Pancreas (tissue), 10 donors: ENCODE results near the gene MRPL47. TPM values are rescaled to one million over a fixed set of nuclear protein-coding genes. Genes with fewer than 3 reads are reported as not detected.

Source experiments
- ATAC-seq, 4 donors: fragments of 200-7000 bp; cut with Tn5 transposase; one replicate each; pipeline versions ENCODE4 v1.8.0 to v1.9.1; 2020; ENCODE audit warnings: mild to moderate bottlenecking in 4 of 4, moderate library complexity in 4 of 4
- DNase-seq, 6 donors: peaks; one replicate each; pipeline ENCODE4 v3.0.0-alpha.2; 2020
- FAIRE-seq: peaks from 2 replicates; lab custom pipeline; 2012; peaks lifted over from hg19 to GRCh38; lab: Jason Lieb, UNC
- H3K27ac ChIP-seq, 4 donors: fragments of 200-600 bp; sonication (generic); 1 replicate in 3 of 4; 2 replicates in 1 of 4; pipeline versions ENCODE4 v1.5.0 to v1.8.0; 2020
- H3K27me3 ChIP-seq, 4 donors: fragments of 200-600 bp; one replicate each; pipeline ENCODE4 v1.8.0; 2021
- H3K36me3 ChIP-seq, 3 donors: fragments of 200-600 bp; sonication (generic) in 1 of 3; one replicate each; pipeline versions ENCODE4 v1.5.0 to v1.8.0; 2020 to 2021
- H3K4me1 ChIP-seq, 3 donors: fragments of 200-600 bp; one replicate each; pipeline ENCODE4 v1.8.0; 2021
- H3K4me3 ChIP-seq, 4 donors: fragments of 200-600 bp; sonication (generic) in 2 of 4; one replicate each; pipeline versions ENCODE4 v1.5.0 to v1.8.0; 2020 to 2021
- H3K9me3 ChIP-seq, 4 donors: fragments of 200-600 bp; one replicate each; pipeline ENCODE4 v1.8.0; 2021
- CTCF ChIP-seq, 4 donors: fragments of 200-600 bp; sonication (generic) in 3 of 4; IDR thresholded peaks; one replicate each; pipeline versions ENCODE4 v1.5.0 to v1.8.0; 2021; ENCODE audit warnings: antibody characterized with exemption in 4 of 4
- WGBS, 2 donors: extraction: QIAGEN DNeasy Blood & Tissue Kit; methylation state at CpG; one replicate each; pipeline ENCODE4 v1.1.7; 2013; 5-methylcytosine and 5-hydroxymethylcytosine counted together
- intact Hi-C, 3 donors: fragments of 100-400 bp; cut with DNase I; formaldehyde crosslinking; loops; one replicate each; pipeline versions ENCODE4 v1.11.1 to v1.14.2; 2022
- polyA plus RNA-seq, 2 donors: library from polyadenylated mRNA; stranded (reverse); fragments of 200-250 nt; gene quantifications; one replicate each; pipeline ENCODE4 v1.2.3, GENCODE V29; 2013
- total RNA-seq, 6 donors: library from RNA; stranded (reverse); fragmentation: NEBNext Ultra II Directional in 4 of 6; extraction: Animal tissue kit (Norgen Biotek cat#: 25700) in 4 of 6; gene quantifications; one replicate each; pipeline versions ENCODE4 v1.2.1 to v1.2.4, GENCODE V29; 2021 to 2023
- donor health status: healthy with polysubstance abuse.
- donor health status: DM: no; HTN: no; CAD: no; lungs with moderate emphysema.
- donor health status: DM: no; HTN: no; CAD: no.
- donor health status: control.
- donor health status: control.
- donor health status: Bipolar disorder and iron deficiency.
- donor health status: DM: yes; HTN: yes; CAD: no.
- donor health status: DM: no; HTN: no; CAD: no.
- donor health status: DM: no; HTN: no; CAD: no.
- donor health status: DM: yes; HTN: yes; CAD: no.

MRPL47 gene
- total and polyA plus RNA-seq, 8 donors, result 5.0 to 21.1 (median 10.5) TPM

- Histone ChIP-seq H3K27ac (no peak overlapping the region), H3K4me3 (no peak overlapping the region), H3K36me3 (no peaks in the 10 kb centered on the region), H3K9me3 (no peaks in the 10 kb centered on the region), H3K27me3 (no peaks in the 10 kb centered on the region), H3K4me1 (peaks cover 3 to 6% (median 4%) of the 10 kb centered on the region in 3 donors)
- intact Hi-C loops, result no loop called here
- no peak for DNase-seq
- FAIRE-seq, result no peak
- no peak for TF ChIP-seq CTCF (IDR thresholded peaks at IDR 0.05)
- ATAC-seq, result no peak
- 74 to 75% methylated on average over 6 of the region's 6 CpGs for WGBS, 2 donors
These were observed 4.7 kb upstream of the MRPL47 start for GRCh38 chr3:179608931-179609720.

GRCh38 chr3:179606534-179607085 is 2.2 kb upstream of the MRPL47 start:
- no peak for TF ChIP-seq CTCF (IDR thresholded peaks at IDR 0.05)
- no peak for DNase-seq
- intact Hi-C loops, result no loop called here
- FAIRE-seq, result no peak
- ATAC-seq, result no peak
- H3K4me3 ChIP-seq, result no peak overlapping the region
- no peaks in the 10 kb centered on the region for H3K27me3 ChIP-seq
- 86 to 91% methylated on average over 4 of the region's 4 CpGs for WGBS, 2 donors
- no peaks in the 10 kb centered on the region for H3K9me3 ChIP-seq
- H3K27ac ChIP-seq, result no peak overlapping the region
- peaks cover 0 to under 1% (median 0%) of the 10 kb centered on the region in 3 donors for H3K36me3 ChIP-seq
- peaks cover 3 to 16% (median 10%) of the 10 kb centered on the region in 3 donors for H3K4me1 ChIP-seq

GRCh38 chr3:179603831-179604230 is 607 bp downstream of the MRPL47 start:
- no peaks in the 10 kb centered on the region for H3K9me3 ChIP-seq
- H3K27me3 ChIP-seq, result no peaks in the 10 kb centered on the region
- H3K27ac ChIP-seq, result peak overlapping the region; percentile 76 to 82 (median 79)
- no peak for DNase-seq
- peaks cover 0 to 15% (median 8%) of the 10 kb centered on the region in 3 donors for H3K36me3 ChIP-seq
- intact Hi-C loops, result no loop called here
- WGBS, 2 donors, result 0% methylated on average over 3 of the region's 3 CpGs
- FAIRE-seq, result no peak
- peak overlapping the region; percentile 63 to 83 (median 71) for H3K4me3 ChIP-seq
- ATAC-seq, result no peak
- no peak for TF ChIP-seq CTCF (IDR thresholded peaks at IDR 0.05)
- peaks cover 3 to 16% (median 10%) of the 10 kb centered on the region in 3 donors for H3K4me1 ChIP-seq

GRCh38 chr3:179603321-179603720 is 1.1 kb downstream of the MRPL47 start:
- no peak for TF ChIP-seq CTCF (IDR thresholded peaks at IDR 0.05)
- ATAC-seq (no peak), DNase-seq (no peak), FAIRE-seq (no peak)
- H3K27ac ChIP-seq, result no peak overlapping the region
- H3K27me3 ChIP-seq, result no peaks in the 10 kb centered on the region
- peak overlapping the region in 2 of 4 donors; percentile 63 to 83 for H3K4me3 ChIP-seq
- intact Hi-C loops, result no loop called here
- peaks cover 3 to 16% (median 10%) of the 10 kb centered on the region in 3 donors for H3K4me1 ChIP-seq
- H3K36me3 ChIP-seq, result peaks cover 0 to 15% (median 8%) of the 10 kb centered on the region in 3 donors
- no peaks in the 10 kb centered on the region for H3K9me3 ChIP-seq
- 84 to 85% methylated on average over 4 of the region's 4 CpGs for WGBS, 2 donors
